Activated effector memory CD4-positive, alpha-beta T cell treated with anti-CD3 and anti-CD28 coated beads, Interleukin-2, amount 50 U/mL, for 16 hours (primary cell): ENCODE measurements around the gene PDIA5.
A peak's percentile ranks its signal among the peaks of the same experiment; 100 is the strongest.

Experiments used
- DNase-seq: peaks from one replicate; pipeline ENCODE4 v3.0.0-alpha.2; 2020

Gene PDIA5

GRCh38 chr3:123122525-123123315, 55.9 kb downstream of the PDIA5 start:
- DNase-seq = peak; percentile 10

GRCh38 chr3:123123716-123124616, 57.1 kb downstream of the PDIA5 start:
- peak; percentile 46 for DNase-seq

- peak; percentile 47 for DNase-seq
These were observed 58.1 kb downstream of the PDIA5 start for GRCh38 chr3:123124971-123125370.

- DNase-seq = peak; percentile 14
These were observed 59.2 kb downstream of the PDIA5 start for GRCh38 chr3:123126031-123126430.

- no peak for DNase-seq
These were observed 59.8 kb downstream of the PDIA5 start for GRCh38 chr3:123126653-123127052.

- DNase-seq = no peak
These were observed 62.3 kb downstream of the PDIA5 start for GRCh38 chr3:123129092-123129491.

GRCh38 chr3:123129532-123129931, 62.7 kb downstream of the PDIA5 start:
- DNase-seq = no peak

- DNase-seq = no peak
These were observed 63.4 kb downstream of the PDIA5 start for GRCh38 chr3:123130079-123130750.

- DNase-seq = no peak
These were observed 67.8 kb downstream of the PDIA5 start for GRCh38 chr3:123134671-123135070.

- DNase-seq = no peak
These were observed 70.2 kb downstream of the PDIA5 start for GRCh38 chr3:123137001-123137400.

- no peak for DNase-seq
These were observed 72.1 kb downstream of the PDIA5 start for GRCh38 chr3:123138839-123139444.

GRCh38 chr3:123139522-123139921, 72.7 kb downstream of the PDIA5 start:
- DNase-seq = no peak

GRCh38 chr3:123140550-123140949, 73.7 kb downstream of the PDIA5 start:
- no peak for DNase-seq

GRCh38 chr3:123141276-123141675, 74.5 kb downstream of the PDIA5 start:
- no peak for DNase-seq

GRCh38 chr3:123143669-123144411, 77.0 kb downstream of the PDIA5 start:
- DNase-seq = peak; percentile 54

GRCh38 chr3:123147754-123148535, 81.1 kb downstream of the PDIA5 start:
- no peak for DNase-seq

- no peak for DNase-seq
These were observed 81.9 kb downstream of the PDIA5 start for GRCh38 chr3:123148772-123149171.

- no peak for DNase-seq
These were observed 82.7 kb downstream of the PDIA5 start for GRCh38 chr3:123149525-123149924.

GRCh38 chr3:123150449-123151215, 83.8 kb downstream of the PDIA5 start:
- DNase-seq = no peak

GRCh38 chr3:123151251-123151705, 84.5 kb downstream of the PDIA5 start:
- no peak for DNase-seq
